Uterus (tissue), 2 donors: ENCODE results near the gene RAD51B.

Experiments used
- POLR2A ChIP-seq, 2 donors: fragments of 450-650 bp; IDR thresholded peaks; one replicate each; pipeline ENCODE4 v1.6.1; 2016; ENCODE audit warnings: antibody characterized with exemption in 2 of 2, mild to moderate bottlenecking in 1 of 2, moderate library complexity in 1 of 2
- TF ChIP-seq, protein P1 (sequence below), 4 experiments: fragments of 200-600 bp in 2 of 4; fragments of 450-650 bp in 2 of 4; sonication (generic) in 2 of 4; IDR thresholded peaks; one replicate each; pipeline ENCODE4 v1.5.1; 2016 to 2019; ENCODE audit warnings: antibody characterized with exemption in 4 of 4, mild to moderate bottlenecking in 2 of 4, moderate library complexity in 1 of 4

DNA sequence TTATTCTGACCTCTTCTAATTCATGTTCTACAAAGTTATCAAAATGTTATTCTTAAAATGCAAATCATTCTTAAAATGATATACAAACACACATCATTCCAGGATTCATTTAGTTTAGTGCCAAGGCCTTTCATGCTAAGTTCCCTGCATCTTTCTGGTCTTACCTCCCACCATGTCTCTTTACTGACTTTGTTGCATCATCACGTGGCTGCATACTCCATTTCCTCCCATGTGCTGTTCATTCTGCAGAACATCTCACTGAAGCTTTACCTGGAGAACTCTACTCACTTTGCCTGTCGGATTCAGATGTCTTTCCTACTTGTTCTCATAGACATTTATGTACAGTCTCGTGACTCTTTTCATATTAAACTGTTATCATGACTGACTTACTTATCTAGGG is 278.1 kb downstream of the RAD51B start:
- TF ChIP-seq, protein P1, sequence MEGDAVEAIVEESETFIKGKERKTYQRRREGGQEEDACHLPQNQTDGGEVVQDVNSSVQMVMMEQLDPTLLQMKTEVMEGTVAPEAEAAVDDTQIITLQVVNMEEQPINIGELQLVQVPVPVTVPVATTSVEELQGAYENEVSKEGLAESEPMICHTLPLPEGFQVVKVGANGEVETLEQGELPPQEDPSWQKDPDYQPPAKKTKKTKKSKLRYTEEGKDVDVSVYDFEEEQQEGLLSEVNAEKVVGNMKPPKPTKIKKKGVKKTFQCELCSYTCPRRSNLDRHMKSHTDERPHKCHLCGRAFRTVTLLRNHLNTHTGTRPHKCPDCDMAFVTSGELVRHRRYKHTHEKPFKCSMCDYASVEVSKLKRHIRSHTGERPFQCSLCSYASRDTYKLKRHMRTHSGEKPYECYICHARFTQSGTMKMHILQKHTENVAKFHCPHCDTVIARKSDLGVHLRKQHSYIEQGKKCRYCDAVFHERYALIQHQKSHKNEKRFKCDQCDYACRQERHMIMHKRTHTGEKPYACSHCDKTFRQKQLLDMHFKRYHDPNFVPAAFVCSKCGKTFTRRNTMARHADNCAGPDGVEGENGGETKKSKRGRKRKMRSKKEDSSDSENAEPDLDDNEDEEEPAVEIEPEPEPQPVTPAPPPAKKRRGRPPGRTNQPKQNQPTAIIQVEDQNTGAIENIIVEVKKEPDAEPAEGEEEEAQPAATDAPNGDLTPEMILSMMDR (IDR thresholded peaks at IDR 0.05) = no peak
- no peak for TF ChIP-seq POLR2A (IDR thresholded peaks at IDR 0.05)
